NB4 (cell line): Measurements from ENCODE around the gene C10orf105.
A peak's percentile ranks its signal among the peaks of the same experiment; 100 is the strongest.

Source experiments
- DNase-seq: peaks from one replicate; pipeline ENCODE4 v3.0.0; 2010; ENCODE audit warnings: low read depth
- H3K4me3 ChIP-seq: one replicate; pipeline ENCODE4 v1.5.1; 2011; ENCODE audit warnings: mild to moderate bottlenecking, low read depth, low read length, moderate library complexity
- CTCF ChIP-seq: IDR thresholded peaks from one replicate; pipeline ENCODE4 v1.5.1; 2012; ENCODE audit warnings: low read depth, low read length
- MAX ChIP-seq: IDR thresholded peaks from 2 replicates; pipeline ENCODE4 v1.6.1; 2011; ENCODE audit warnings: low read depth, low read length
- MYC ChIP-seq: IDR thresholded peaks from 2 replicates; pipeline ENCODE4 v1.6.1; 2011; ENCODE audit warnings: low read depth, low read length
- POLR2A ChIP-seq: IDR thresholded peaks from 2 replicates; pipeline ENCODE4 v1.6.1; 2011; ENCODE audit warnings: mild to moderate bottlenecking; ENCODE audit not compliant: insufficient read length; ENCODE audit errors: extremely low read depth

Gene C10orf105

DNA sequence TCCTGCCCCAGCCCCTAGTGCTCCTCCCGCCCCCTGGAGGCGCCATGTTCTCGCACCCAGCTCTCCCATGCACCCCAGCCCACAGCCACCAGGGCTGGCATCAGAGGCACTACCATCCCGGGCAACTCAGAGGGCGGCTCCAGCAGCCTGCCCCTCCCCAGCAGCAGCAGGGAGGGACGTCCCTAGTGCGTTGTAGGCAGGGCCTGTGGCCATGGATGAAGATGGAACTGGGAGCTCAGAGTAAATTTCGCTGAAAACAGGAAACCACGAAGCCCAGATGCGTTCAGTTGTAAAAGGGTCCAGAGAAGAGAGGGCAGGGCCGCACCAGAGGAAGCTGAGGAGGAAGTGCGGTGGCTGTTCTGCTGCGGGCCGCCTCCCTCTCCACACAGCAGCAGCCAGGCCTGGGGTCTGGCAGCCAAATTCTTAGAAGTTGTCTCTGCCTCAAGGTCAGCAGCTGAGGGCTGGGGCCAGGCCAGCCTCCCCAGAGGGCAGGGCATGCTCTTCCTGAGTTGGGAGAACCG lies 29.2 kb upstream of the C10orf105 start:
- TF ChIP-seq CTCF (peak; percentile 23), MAX (peak; percentile 72), MYC (peak; percentile 84), POLR2A (peak; percentile 52)
- H3K4me3 ChIP-seq, result peak overlapping the region; percentile 3
- DNase-seq, result peak; percentile 100

DNA sequence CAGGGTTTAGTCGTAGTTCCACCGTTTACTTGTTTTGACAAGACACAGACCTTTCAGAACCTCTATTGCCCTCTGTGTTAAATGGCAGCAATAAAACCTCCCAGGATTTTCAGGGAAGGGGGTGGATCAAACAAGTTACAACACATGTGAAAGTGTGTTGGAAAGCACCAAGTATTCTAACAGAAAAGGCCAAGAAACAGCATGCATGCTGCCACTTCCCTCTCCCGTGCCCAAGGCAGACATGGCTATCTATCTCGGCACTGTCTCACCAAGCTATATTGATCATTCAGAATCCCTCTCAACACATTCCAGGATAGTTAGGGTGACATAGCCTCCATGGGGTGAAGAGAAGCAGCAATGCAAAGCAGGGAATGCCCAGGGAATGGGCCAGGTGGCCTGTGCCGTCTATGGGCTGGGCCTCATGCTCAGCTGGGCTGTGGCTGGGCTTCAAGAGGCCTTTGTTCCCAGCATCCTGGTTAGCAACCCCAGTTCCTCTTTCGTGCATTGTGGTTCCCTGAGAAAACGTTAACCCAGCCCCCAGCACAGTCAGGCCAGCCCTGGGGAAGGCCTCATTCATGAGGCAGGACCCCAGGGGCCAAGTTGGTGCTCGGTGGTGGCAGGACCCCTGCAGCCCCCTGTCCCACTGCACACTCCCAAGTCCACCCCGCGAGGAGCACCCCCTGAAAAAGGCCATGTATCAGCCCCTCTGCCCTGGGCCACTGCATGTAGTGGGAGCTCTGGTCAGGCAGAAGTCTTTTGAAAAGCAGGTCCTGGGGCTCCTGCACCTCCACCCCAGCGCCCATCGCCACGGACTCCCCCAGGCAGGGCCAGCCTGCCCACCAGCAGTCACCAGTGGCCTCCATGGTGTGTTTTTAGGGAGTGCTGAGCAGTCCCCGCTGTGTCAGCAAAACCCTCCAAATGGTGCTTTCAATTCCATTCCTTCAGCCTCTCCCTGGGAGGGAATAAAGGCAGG lies 28.3 kb upstream of the C10orf105 start:
- peak; percentile 74; the same call in 1 of the 2 replicates for TF ChIP-seq MAX
- TF ChIP-seq POLR2A, result no peak
- peak; percentile 59 for TF ChIP-seq MYC
- peak; percentile 96 for DNase-seq
- H3K4me3 ChIP-seq, result peak overlapping the region; percentile 4

DNA sequence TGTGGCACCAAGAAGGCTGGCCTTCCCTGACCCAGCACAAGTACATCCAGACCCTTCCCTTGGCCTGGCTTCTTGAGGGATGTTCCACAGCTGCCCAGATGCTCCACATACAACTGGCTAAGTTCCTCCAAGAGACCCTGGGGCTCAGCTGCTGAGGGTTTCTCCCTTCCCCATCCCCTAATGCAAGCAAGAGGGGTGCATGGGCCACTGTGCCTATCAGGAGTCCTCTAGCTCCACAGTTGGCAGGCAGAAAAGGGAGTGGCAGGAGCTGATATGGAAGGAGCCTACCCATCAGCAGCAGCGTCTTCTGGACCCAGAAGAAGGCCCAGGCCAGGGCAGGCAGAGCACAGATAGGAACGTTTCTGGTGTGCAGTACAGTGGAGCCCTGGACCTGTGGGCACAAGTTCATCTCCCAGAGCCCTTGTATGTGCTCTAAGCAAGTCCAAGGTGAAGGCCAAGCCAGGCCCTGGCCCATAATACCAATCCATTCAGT lies 27.5 kb upstream of the C10orf105 start:
- no peak for DNase-seq
- TF ChIP-seq MYC (no peak), MAX (no peak), CTCF (no peak), POLR2A (no peak)
- no peak overlapping the region for H3K4me3 ChIP-seq

GRCh38 chr10:71746344-71747037 lies 26.9 kb upstream of the C10orf105 start:
- no peak overlapping the region for H3K4me3 ChIP-seq
- TF ChIP-seq MAX (peak; percentile 28), MYC (no peak; the same call in 1 of the 2 replicates), POLR2A (no peak), CTCF (peak; percentile 28)

GRCh38 chr10:71745664-71746250 lies 26.2 kb upstream of the C10orf105 start:
- no peak for DNase-seq
- H3K4me3 ChIP-seq, result no peak overlapping the region
- 0 out of 2 replicates have a peak, but pooled peaks have one; percentile 9 for TF ChIP-seq MAX
- TF ChIP-seq CTCF, result no peak

More at GRCh38 chr10:71746344-71747037, 26.9 kb upstream of the C10orf105 start:
- peak; percentile 88 for DNase-seq
